NCI-H69 (cell line): ENCODE measurements around the gene ADAMTSL2.

Experiments used
- DNase-seq: peaks from one replicate; lab custom pipeline; 2025; lab: John Stamatoyannopoulos, UW

Gene ADAMTSL2

GRCh38 chr9:133533857-133534256 is 647 bp upstream of the ADAMTSL2 start:
- no peak for DNase-seq

- no peak for DNase-seq
Observed at GRCh38 chr9:133535306-133535877, 888 bp downstream of the ADAMTSL2 start.

GRCh38 chr9:133536080-133536479 is 1.6 kb downstream of the ADAMTSL2 start:
- no peak for DNase-seq

GRCh38 chr9:133536536-133536935 is 2.0 kb downstream of the ADAMTSL2 start:
- no peak for DNase-seq

- no peak for DNase-seq
Observed at GRCh38 chr9:133537257-133537656, 2.8 kb downstream of the ADAMTSL2 start.

GRCh38 chr9:133538176-133538575 is 3.7 kb downstream of the ADAMTSL2 start:
- no peak for DNase-seq

GRCh38 chr9:133538851-133539833 is 4.6 kb downstream of the ADAMTSL2 start:
- no peak for DNase-seq

- DNase-seq: no peak
Observed at GRCh38 chr9:133539991-133540697, 5.6 kb downstream of the ADAMTSL2 start.

- DNase-seq: no peak
Observed at GRCh38 chr9:133540698-133541025, 6.2 kb downstream of the ADAMTSL2 start.

- DNase-seq: no peak
Observed at GRCh38 chr9:133542002-133542401, 7.5 kb downstream of the ADAMTSL2 start.

GRCh38 chr9:133543772-133544467 is 9.4 kb downstream of the ADAMTSL2 start:
- no peak for DNase-seq

GRCh38 chr9:133545494-133546286 is 11.2 kb downstream of the ADAMTSL2 start:
- no peak for DNase-seq

- DNase-seq: no peak
Observed at GRCh38 chr9:133546287-133546680, 11.8 kb downstream of the ADAMTSL2 start.

GRCh38 chr9:133547116-133547515 is 12.6 kb downstream of the ADAMTSL2 start:
- DNase-seq: no peak

- no peak for DNase-seq
Observed at GRCh38 chr9:133551446-133551845, 16.9 kb downstream of the ADAMTSL2 start.

GRCh38 chr9:133552236-133552635 is 17.7 kb downstream of the ADAMTSL2 start:
- no peak for DNase-seq

- DNase-seq: no peak
Observed at GRCh38 chr9:133553123-133553522, 18.6 kb downstream of the ADAMTSL2 start.

GRCh38 chr9:133553973-133554713 is 19.6 kb downstream of the ADAMTSL2 start:
- no peak for DNase-seq

- DNase-seq: no peak
Observed at GRCh38 chr9:133554729-133555128, 20.2 kb downstream of the ADAMTSL2 start.

GRCh38 chr9:133556354-133556753 is 21.9 kb downstream of the ADAMTSL2 start:
- no peak for DNase-seq

- DNase-seq: no peak
Observed at GRCh38 chr9:133557581-133557980, 23.1 kb downstream of the ADAMTSL2 start.
